Measurements from ENCODE around the gene SYT7. TPM values are rescaled to one million over a fixed set of nuclear protein-coding genes. Genes with fewer than 3 reads are reported as not detected.
"Not testable (repeated sequence)": the region's sequence is repeated elsewhere in the genome, so short reads cannot be mapped to it uniquely, and the experiment has no call there.

Gene SYT7
- total and polyA plus RNA-seq, 2 of the 4 experiments (the other 2 are of a cell fraction) = under 0.01 to 0.19 TPM

DNA sequence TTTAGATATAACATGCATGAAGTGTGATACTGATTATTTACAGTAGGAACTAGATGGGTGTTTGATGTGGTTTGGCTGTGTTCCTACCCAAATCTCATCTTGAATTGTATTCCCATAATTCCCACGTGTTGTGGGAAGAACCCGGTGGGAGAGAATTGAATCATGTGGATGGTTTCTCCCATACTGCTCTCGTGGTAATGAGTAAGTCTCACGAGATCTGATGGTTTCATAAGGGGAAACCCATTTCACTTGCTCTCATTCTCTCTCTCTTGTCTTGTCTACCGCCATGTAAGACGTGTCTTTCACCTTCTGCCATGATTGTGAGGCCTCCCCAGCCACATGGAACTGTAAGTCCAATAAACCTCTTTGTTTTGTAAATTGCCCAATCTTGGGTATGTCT lies 33.9 kb upstream of the SYT7 start:
- WGBS, 2 experiments (ENCODE audit: extremely low coverage in 2 of 2, insufficient read length in 1 of 2) = no CpG with 5 or more reads among the region's 6 CpGs
- peak overlapping the region; percentile 59 for H3K4me2 ChIP-seq (ENCODE audit: low read depth, low read length)
- H3K9ac ChIP-seq (ENCODE audit: low read depth, low read length) = not testable (repeated sequence)

More for the DNA sequence above, 33.9 kb upstream of the SYT7 start:
- H3K79me1 ChIP-seq (ENCODE audit: low read depth in 1 of 2, low read length in 2 of 2); dilution Hi-C loops (cut with HindIII; ENCODE audit: low sequenced_read_pairs, unreplicated experiment); H2BK20ac ChIP-seq (ENCODE audit: low read depth, low read length); H3K27ac ChIP-seq (ENCODE audit: insufficient read depth, low read length); H3K9me3 ChIP-seq (ENCODE audit: control insufficient read depth, insufficient read depth, low read length); H3K23ac ChIP-seq (ENCODE audit: low read depth, low read length); H3K36me3 ChIP-seq (ENCODE audit: control insufficient read depth, insufficient read depth, low read length); BruUV-seq (replicated peaks); in situ Hi-C loops (cut with MboI; ENCODE audit: low sequenced_read_pairs); H4K8ac ChIP-seq (ENCODE audit: low read depth in 2 of 2, low read length in 2 of 2); POLR2A ChIA-PET (ENCODE audit: unreplicated experiment); H3K18ac ChIP-seq (ENCODE audit: low read depth, low read length); H2BK5ac ChIP-seq (ENCODE audit: low read depth, low read length, poor library complexity, severe bottlenecking); H2BK120ac ChIP-seq (ENCODE audit: low read depth, low read length); H3K4me3 ChIP-seq (ENCODE audit: insufficient read depth, low read depth, low read length); H4K5ac ChIP-seq (ENCODE audit: low read depth, low read length); H3K4ac ChIP-seq (ENCODE audit: low read depth, low read length); H3K9me1 ChIP-seq (ENCODE audit: insufficient read depth, low read length); H2AFZ ChIP-seq (replicated peaks; ENCODE audit: low read length, poor library complexity); H4K20me1 ChIP-seq (ENCODE audit: insufficient read depth, low read length); H2AK5ac ChIP-seq (ENCODE audit: low read depth, low read length); H2BK15ac ChIP-seq (ENCODE audit: low read depth, low read length); H2AK9ac ChIP-seq (replicated peaks; ENCODE audit: low read depth, low read length, poor library complexity); H4K91ac ChIP-seq (ENCODE audit: insufficient read depth, low read depth, low read length); H3K4me1 ChIP-seq (ENCODE audit: control insufficient read depth, insufficient read depth, low read length); H3K56ac ChIP-seq (ENCODE audit: extremely low read depth, insufficient read depth, low read length); H3K14ac ChIP-seq (replicated peaks; ENCODE audit: low read depth, low read length); intact Hi-C loops (cut with micrococcal nuclease): not testable (repeated sequence)
- TF ChIP-seq BHLHE40 (IDR thresholded peaks at IDR 0.05; ENCODE audit: low read depth, low read length) = 0 out of 2 replicates have a peak, but pooled peaks have one; percentile 15
- peaks cover 35% of the 10 kb centered on the region for H3K27me3 ChIP-seq (ENCODE audit: control insufficient read depth, insufficient read depth, low read length)
- peak; percentile 82 for DNase-seq
- CTCF ChIA-PET = interaction anchor here (1.0 kb wide), 1 partner anchor 13 kb away, joined by 3 read pairs; no protein-coding TSS in a partner anchor
- ATAC-seq (ENCODE audit: low read depth) = peak; percentile 35; the same call in 1 of the 2 replicates

Data from IMR-90 (cell line).